Lower leg skin (tissue), 4 donors: ENCODE data around the gene PDE3A. TPM values are rescaled to one million over a fixed set of nuclear protein-coding genes. Genes with fewer than 3 reads are reported as not detected.

Source experiments
- DNase-seq, 2 donors: peaks; one replicate each; pipeline ENCODE4 v3.0.0-alpha.2; 2019; ENCODE audit warnings: low spot score in 2 of 2
- H3K4me3 ChIP-seq: fragments of 200-600 bp; sonication (generic); 2 replicates; pipeline ENCODE4 v1.5.1; 2017; ENCODE audit warnings: mild to moderate bottlenecking, low read depth; ENCODE audit not compliant: poor library complexity, severe bottlenecking
- CTCF ChIP-seq, 3 donors: fragments of 450-650 bp; IDR thresholded peaks; one replicate each; pipeline ENCODE4 v1.5.1; 2016; ENCODE audit warnings: antibody characterized with exemption in 3 of 3, mild to moderate bottlenecking in 3 of 3, moderate library complexity in 2 of 3
- POLR2A ChIP-seq, 2 donors: fragments of 450-650 bp; IDR thresholded peaks; one replicate each; pipeline ENCODE4 v1.6.1; 2016 to 2017; ENCODE audit warnings: antibody characterized with exemption in 2 of 2, mild to moderate bottlenecking in 1 of 2, moderate library complexity in 1 of 2
- WGBS, 2 donors: methylation state at CpG; one replicate each; pipeline ENCODE4 v1.1.5; 2018; 5-methylcytosine and 5-hydroxymethylcytosine counted together
- intact Hi-C: fragments of 100-400 bp; cut with DNase I; formaldehyde crosslinking; loops from one replicate; pipeline ENCODE4 v1.15.0; 2023; ENCODE audit warnings: low total_unique reads
- total RNA-seq, 4 donors: library from RNA; depleted of rRNA; stranded (reverse); fragments of >200 nt; gene quantifications; one replicate each; pipeline ENCODE4 v1.1.0, GENCODE V29; 2016

PDE3A gene
- total RNA-seq, 4 donors from 2014 or later, result 1.5 to 3.2 (median 2.7) TPM

GRCh38 chr12:20345866-20346265 is 22.5 kb upstream of the PDE3A start:
- no peak for TF ChIP-seq POLR2A (IDR thresholded peaks at IDR 0.05)
- TF ChIP-seq CTCF (IDR thresholded peaks at IDR 0.05), result no peak
- 40 to 43% methylated on average over 3 of the region's 3 CpGs for WGBS, 2 donors
- H3K4me3 ChIP-seq, result no peak overlapping the region
- DNase-seq, result no peak
- intact Hi-C loops, result no loop called here

- intact Hi-C loops, result no loop called here
- DNase-seq, result no peak
- TF ChIP-seq POLR2A (IDR thresholded peaks at IDR 0.05) (no peak), CTCF (IDR thresholded peaks at IDR 0.05) (no peak)
- H3K4me3 ChIP-seq, result no peak overlapping the region
Observed at GRCh38 chr12:20350026-20350425, 18.3 kb upstream of the PDE3A start.

- no peak for DNase-seq
- WGBS, 2 donors, result 63 to 66% methylated on average over 5 of the region's 5 CpGs
- no peak overlapping the region for H3K4me3 ChIP-seq
- TF ChIP-seq CTCF (IDR thresholded peaks at IDR 0.05), result no peak
- TF ChIP-seq POLR2A (IDR thresholded peaks at IDR 0.05), result no peak
- intact Hi-C loops, result no loop called here
Observed at GRCh38 chr12:20350495-20350894, 17.8 kb upstream of the PDE3A start.

GRCh38 chr12:20351406-20351805 is 16.9 kb upstream of the PDE3A start:
- TF ChIP-seq POLR2A (IDR thresholded peaks at IDR 0.05) (no peak), CTCF (IDR thresholded peaks at IDR 0.05) (no peak)
- no peak overlapping the region for H3K4me3 ChIP-seq
- intact Hi-C loops, result no loop called here
- WGBS, 2 donors, result 81 to 87% methylated on average over 4 of the region's 4 CpGs
- no peak for DNase-seq

GRCh38 chr12:20356048-20356447 is 12.3 kb upstream of the PDE3A start:
- TF ChIP-seq CTCF (IDR thresholded peaks at IDR 0.05), result no peak
- WGBS, 2 donors, result 67 to 71% methylated on average over 2 of the region's 2 CpGs
- no peak overlapping the region for H3K4me3 ChIP-seq
- no peak for DNase-seq
- intact Hi-C loops, result no loop called here

- intact Hi-C loops, result no loop called here
- no peak for DNase-seq
- no peak overlapping the region for H3K4me3 ChIP-seq
- WGBS, 2 donors, result 86 to 89% methylated on average over 3 of the region's 3 CpGs
- TF ChIP-seq POLR2A (IDR thresholded peaks at IDR 0.05) (no peak), CTCF (IDR thresholded peaks at IDR 0.05) (no peak)
Observed at GRCh38 chr12:20360407-20360806, 7.9 kb upstream of the PDE3A start.
